ENCODE data around the gene IP6K2.

IP6K2 gene

GRCh38 chr3:48663489-48664312 is 53.3 kb downstream of the IP6K2 start:
- DNase-seq (ENCODE audit: low read depth): peak; percentile 98

GRCh38 chr3:48662753-48663488 is 54.1 kb downstream of the IP6K2 start, which contains the start of gene CELSR3:
TSS of gene CELSR3 (minus strand) at chr3:48662886. CDS start at chr3:48662634, 252 bp downstream.
- DNase-seq (ENCODE audit: low read depth): peak; percentile 88

GRCh38 chr3:48662145-48662752 is 54.8 kb downstream of the IP6K2 start:
- no peak for DNase-seq (ENCODE audit: low read depth)

- peak; percentile 50 for DNase-seq (ENCODE audit: low read depth)
Measured at GRCh38 chr3:48661501-48662144, 55.4 kb downstream of the IP6K2 start.

- no peak for DNase-seq (ENCODE audit: low read depth)
Measured at GRCh38 chr3:48660800-48661400, 56.1 kb downstream of the IP6K2 start.

- no peak for DNase-seq (ENCODE audit: low read depth)
Measured at GRCh38 chr3:48656841-48657281, 60.2 kb downstream of the IP6K2 start.

GRCh38 chr3:48656061-48656840 is 60.8 kb downstream of the IP6K2 start:
- peak; percentile 74 for DNase-seq (ENCODE audit: low read depth)

- no peak for DNase-seq (ENCODE audit: low read depth)
Measured at GRCh38 chr3:48655606-48656005, 61.4 kb downstream of the IP6K2 start.

GRCh38 chr3:48655063-48655462 is 62.0 kb downstream of the IP6K2 start:
- DNase-seq (ENCODE audit: low read depth): no peak

- DNase-seq (ENCODE audit: low read depth): no peak
Measured at GRCh38 chr3:48652923-48653715, 63.9 kb downstream of the IP6K2 start.

- DNase-seq (ENCODE audit: low read depth): no peak
Measured at GRCh38 chr3:48651771-48652170, 65.2 kb downstream of the IP6K2 start.

- DNase-seq (ENCODE audit: low read depth): no peak
Measured at GRCh38 chr3:48650723-48651122, 66.3 kb downstream of the IP6K2 start.

GRCh38 chr3:48648188-48648850 is 68.7 kb downstream of the IP6K2 start:
- no peak for DNase-seq (ENCODE audit: low read depth)

GRCh38 chr3:48647714-48648113 is 69.3 kb downstream of the IP6K2 start:
- no peak for DNase-seq (ENCODE audit: low read depth)

- no peak for DNase-seq (ENCODE audit: low read depth)
Measured at GRCh38 chr3:48644898-48645760, 71.9 kb downstream of the IP6K2 start.

- no peak for DNase-seq (ENCODE audit: low read depth)
Measured at GRCh38 chr3:48642605-48643004, 74.4 kb downstream of the IP6K2 start.

- DNase-seq (ENCODE audit: low read depth): no peak
Measured at GRCh38 chr3:48641396-48641795, 75.6 kb downstream of the IP6K2 start.

GRCh38 chr3:48639944-48640606 is 76.9 kb downstream of the IP6K2 start:
- no peak for DNase-seq (ENCODE audit: low read depth)

All from ELR (cell line).